K562 (cell line): ENCODE results near the gene CMIP. TPM values are rescaled to one million over a fixed set of nuclear protein-coding genes. Genes with fewer than 3 reads are reported as not detected.

Experiments used
- BCL6 ChIP-seq: fragments of 250-450 bp; sonication (Bioruptor Pico); IDR thresholded peaks from 2 replicates; pipeline ENCODE4 v1.4.0; 2020
- BRD4 ChIP-seq: fragments of 200-600 bp; sonication (generic); IDR thresholded peaks from 2 replicates; pipeline ENCODE4 v1.6.1; 2017; ENCODE audit warnings: inconsistent platforms
- CEBPG ChIP-seq, 3 experiments: fragments of 200-800 bp in 1 of 3; sonication (Bioruptor generic) in 1 of 3; sonication (generic) in 1 of 3; formaldehyde crosslinking in 1 of 3; IDR thresholded peaks in 2 of 3; conservative IDR thresholded peaks in 1 of 3; 2 replicates each; pipeline versions ENCODE4 v1.6.1 to v1.8.0; 2016 to 2022; ENCODE audit warnings: missing compliant biosample characterization in 2 of 3, missing genetic modification characterization in 2 of 3, mild to moderate bottlenecking in 1 of 3, missing genetic modification reagents in 1 of 3
- CREB1 ChIP-seq, 2 experiments: sonication (generic) in 1 of 2; formaldehyde crosslinking in 1 of 2; IDR thresholded peaks; 2 replicates each; pipeline versions ENCODE4 v1.6.1 to v1.8.0; 2012 to 2022; ENCODE audit warnings: inconsistent platforms in 1 of 2, mild to moderate bottlenecking in 1 of 2, missing genetic modification reagents in 1 of 2, moderate library complexity in 1 of 2
- HMG20A ChIP-seq: fragments of 450-650 bp; formaldehyde crosslinking; conservative IDR thresholded peaks from 2 replicates; pipeline ENCODE4 v1.4.0; 2020; ENCODE audit warnings: mild to moderate bottlenecking, mixed read lengths
- NR4A1 ChIP-seq, 2 experiments: fragments of 250-450 bp in 1 of 2; fragments of 450-650 bp in 1 of 2; sonication (Bioruptor Pico) in 1 of 2; IDR thresholded peaks; 2 replicates each; pipeline versions ENCODE4 v1.4.0 to v1.6.1; 2016 to 2020; ENCODE audit warnings: mild to moderate bottlenecking in 2 of 2, missing compliant biosample characterization in 1 of 2, missing genetic modification characterization in 1 of 2, moderate library complexity in 1 of 2
- SMARCE1 ChIP-seq: fragments of 450-650 bp; IDR thresholded peaks from 2 replicates; pipeline ENCODE4 v1.7.1; 2016; ENCODE audit warnings: mild to moderate bottlenecking
- SNIP1 ChIP-seq: fragments of 450-650 bp; IDR thresholded peaks from 2 replicates; pipeline ENCODE4 v1.7.1; 2017; ENCODE audit warnings: low read depth, mild to moderate bottlenecking
- SPI1 ChIP-seq: IDR thresholded peaks from 2 replicates; pipeline ENCODE4 v1.6.1; 2011; ENCODE audit warnings: low read depth, low read length, control low read depth, borderline replicate concordance
- STAG1 ChIP-seq: sonication (generic); formaldehyde crosslinking; IDR thresholded peaks from 2 replicates; pipeline ENCODE4 v1.5.0; 2020; ENCODE audit warnings: missing genetic modification reagents, borderline replicate concordance
- ZKSCAN1 ChIP-seq: fragments of 150-350 bp; IDR thresholded peaks from 2 replicates; pipeline ENCODE4 v1.6.1; 2016; ENCODE audit warnings: low read depth, low read length
- ZNF444 ChIP-seq: fragments of 250-450 bp; sonication (Bioruptor Pico); IDR thresholded peaks from 2 replicates; pipeline ENCODE4 v1.4.0; 2020; ENCODE audit warnings: mild to moderate bottlenecking, moderate library complexity
- ZNF707 ChIP-seq: fragments of 250-450 bp; sonication (Bioruptor Pico); conservative IDR thresholded peaks from 2 replicates; pipeline ENCODE4 v1.8.0; 2022; ENCODE audit warnings: inconsistent platforms, mild to moderate bottlenecking, moderate library complexity
- ZNF717 ChIP-seq: fragments of 250-450 bp; sonication (Bioruptor Pico); IDR thresholded peaks from 2 replicates; pipeline ENCODE4 v1.5.0; 2021
- ZNF780A ChIP-seq: fragments of 250-450 bp; sonication (Bioruptor Pico); IDR thresholded peaks from 2 replicates; pipeline ENCODE4 v1.5.0; 2021; ENCODE audit warnings: mild to moderate bottlenecking
- polyA plus RNA-seq, 8 experiments: library from polyadenylated mRNA; depleted of rRNA in 4 of 8; stranded (reverse) in 5 of 8; unstranded in 3 of 8; fragments of >200 nt; fragmentation: Nextera tagmentation in 2 of 8; fragmentation: Illumina TruSeq in 1 of 8; extraction: Ambion mirVana in 2 of 8; extraction: Trizol in 1 of 8; gene quantifications; 2 replicates each; pipeline versions ENCODE4 v1.2.1 to v1.2.3, GENCODE V29; 2011 to 2014; ENCODE audit warnings: inconsistent platforms in 1 of 8, missing spikeins in 1 of 8
- total RNA-seq, 7 experiments: library from RNA; depleted of rRNA in 6 of 7; stranded (reverse); fragments of >200 nt in 6 of 7; fragmentation: Illumina TruSeq in 2 of 7; extraction: Trizol in 2 of 7; gene quantifications; 2 replicates each; pipeline versions ENCODE4 v1.2.1 to v1.2.3, GENCODE V29; 2011 to 2021; ENCODE audit warnings: low replicate concordance in 1 of 7
- TF ChIP-seq, protein P1 (sequence below): fragments of 250-450 bp; sonication (Bioruptor Pico); IDR thresholded peaks from 2 replicates; pipeline ENCODE4 v1.8.0; 2021; ENCODE audit warnings: moderate library complexity, mild to moderate bottlenecking, inconsistent platforms
- TF ChIP-seq, protein P2 (sequence below): IDR thresholded peaks from 2 replicates; pipeline ENCODE4 v1.6.1; 2012; ENCODE audit warnings: low read depth, low read length, improper control_type of control experiment, borderline replicate concordance
- TF ChIP-seq, protein P3 (sequence below): fragments of 250-450 bp; sonication (Bioruptor Pico); IDR thresholded peaks from 2 replicates; pipeline ENCODE4 v1.5.0; 2020; ENCODE audit warnings: mild to moderate bottlenecking, borderline replicate concordance
- TF ChIP-seq, protein P4 (sequence below), 2 experiments: fragments of 250-450 bp in 1 of 2; fragments of 450-650 bp in 1 of 2; sonication (Bioruptor Pico) in 1 of 2; IDR thresholded peaks; 2 replicates each; pipeline versions ENCODE4 v1.6.1 to v1.8.0; 2016 to 2021; ENCODE audit warnings: mild to moderate bottlenecking in 2 of 2, moderate library complexity in 2 of 2, missing compliant biosample characterization in 1 of 2, missing genetic modification characterization in 1 of 2
- TF ChIP-seq, protein P5 (sequence below): fragments of 200-800 bp; sonication (Bioruptor generic); IDR thresholded peaks from 2 replicates; pipeline ENCODE4 v1.6.1; 2017; ENCODE audit warnings: missing genetic modification characterization, missing compliant biosample characterization

Gene CMIP
- total and polyA plus RNA-seq, 9 of the 15 experiments (the other 6 are each of a cell fraction or from before 2014, with no cell fraction given) = 0.94 to 82.5 (median 10.3) TPM

DNA sequence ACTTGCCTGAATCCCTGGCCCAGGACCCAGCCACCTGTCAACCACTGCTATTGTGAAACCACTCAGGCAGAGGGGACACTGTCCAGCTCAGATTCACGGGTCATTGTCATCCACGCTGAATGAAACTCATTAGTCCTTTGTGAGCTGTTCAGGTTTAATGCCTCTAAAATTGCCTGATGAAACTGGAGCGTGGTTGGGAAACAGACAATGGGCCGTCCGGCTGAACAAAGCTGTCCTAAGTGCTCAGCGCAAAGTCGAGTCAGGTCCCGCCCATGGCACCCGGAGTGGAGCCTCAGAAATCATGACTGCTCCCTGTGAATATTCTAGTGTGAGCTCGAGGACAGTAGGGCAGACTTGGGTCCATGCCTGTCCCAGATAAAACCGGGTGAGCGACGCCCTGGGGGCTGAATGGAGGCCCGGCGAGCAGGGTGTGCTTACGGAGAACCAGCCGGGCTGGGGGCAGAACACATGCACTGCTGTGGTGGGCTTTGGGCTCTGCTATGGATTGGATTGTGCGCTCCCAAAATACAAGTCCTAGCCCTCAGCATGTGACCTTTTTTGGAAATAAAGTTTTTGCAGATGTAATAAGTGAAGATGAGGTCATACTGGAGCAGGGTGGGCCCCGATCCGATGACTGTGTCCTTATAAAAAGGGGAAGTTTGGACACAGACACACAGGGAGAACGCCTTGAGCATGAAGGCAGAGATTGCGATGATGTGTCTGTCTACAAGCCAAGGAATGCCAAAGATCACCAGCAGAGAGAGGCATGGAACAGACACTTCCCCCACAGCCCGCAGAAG, 12.9 kb upstream of the CMIP start (continued):
- no peak for TF ChIP-seq BCL6 (CRISPR knock-in tag)
- peak; percentile 48; the same call in 1 of the 2 replicates for TF ChIP-seq ZKSCAN1
- TF ChIP-seq, protein P1, sequence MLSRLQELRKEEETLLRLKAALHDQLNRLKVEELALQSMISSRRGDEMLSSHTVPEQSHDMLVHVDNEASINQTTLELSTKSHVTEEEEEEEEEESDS = no peak
- TF ChIP-seq, protein P2, sequence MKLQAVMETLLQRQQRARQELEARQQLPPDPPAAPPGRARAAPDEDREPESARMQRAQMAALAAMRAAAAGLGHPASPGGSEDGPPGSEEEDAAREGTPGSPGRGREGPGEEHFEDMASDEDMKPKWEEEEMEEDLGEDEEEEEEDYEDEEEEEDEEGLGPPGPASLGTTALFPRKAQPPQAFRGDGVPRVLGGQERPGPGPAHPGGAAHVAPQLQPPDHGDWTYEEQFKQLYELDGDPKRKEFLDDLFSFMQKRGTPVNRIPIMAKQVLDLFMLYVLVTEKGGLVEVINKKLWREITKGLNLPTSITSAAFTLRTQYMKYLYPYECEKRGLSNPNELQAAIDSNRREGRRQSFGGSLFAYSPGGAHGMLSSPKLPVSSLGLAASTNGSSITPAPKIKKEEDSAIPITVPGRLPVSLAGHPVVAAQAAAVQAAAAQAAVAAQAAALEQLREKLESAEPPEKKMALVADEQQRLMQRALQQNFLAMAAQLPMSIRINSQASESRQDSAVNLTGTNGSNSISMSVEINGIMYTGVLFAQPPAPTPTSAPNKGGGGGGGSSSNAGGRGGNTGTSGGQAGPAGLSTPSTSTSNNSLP = no peak
- TF ChIP-seq SPI1 = peak; percentile 61; the same call in 1 of the 2 replicates
- no peak for TF ChIP-seq CREB1 (IDR thresholded peaks at IDR 0.05)
- peak; percentile 39; the same call in 1 of the 2 replicates for TF ChIP-seq CREB1 (CRISPR knock-in tag; IDR thresholded peaks at IDR 0.05)
- TF ChIP-seq CEBPG (CRISPR knock-in tag; IDR thresholded peaks at IDR 0.05) = peak; percentile 41; the same call in 1 of the 2 replicates
- no peak; a peak in 1 of 4 replicates for TF ChIP-seq CEBPG (tag; conservative IDR thresholded peaks at IDR 0.05 in 1 of 2, IDR thresholded peaks at IDR 0.05 in 1 of 2)
- TF ChIP-seq SMARCE1 = 0 out of 2 replicates have a peak, but pooled peaks have one; percentile 27
- TF ChIP-seq SNIP1 = no peak; the same call in 1 of the 2 replicates
- TF ChIP-seq ZNF717 (CRISPR knock-in tag) = no peak
- no peak for TF ChIP-seq BRD4
- TF ChIP-seq NR4A1 (CRISPR knock-in tag; IDR thresholded peaks at IDR 0.05) = no peak
- no peak for TF ChIP-seq NR4A1 (tag; IDR thresholded peaks at IDR 0.05)
- no peak for TF ChIP-seq ZNF444 (CRISPR knock-in tag)
- TF ChIP-seq, protein P3, sequence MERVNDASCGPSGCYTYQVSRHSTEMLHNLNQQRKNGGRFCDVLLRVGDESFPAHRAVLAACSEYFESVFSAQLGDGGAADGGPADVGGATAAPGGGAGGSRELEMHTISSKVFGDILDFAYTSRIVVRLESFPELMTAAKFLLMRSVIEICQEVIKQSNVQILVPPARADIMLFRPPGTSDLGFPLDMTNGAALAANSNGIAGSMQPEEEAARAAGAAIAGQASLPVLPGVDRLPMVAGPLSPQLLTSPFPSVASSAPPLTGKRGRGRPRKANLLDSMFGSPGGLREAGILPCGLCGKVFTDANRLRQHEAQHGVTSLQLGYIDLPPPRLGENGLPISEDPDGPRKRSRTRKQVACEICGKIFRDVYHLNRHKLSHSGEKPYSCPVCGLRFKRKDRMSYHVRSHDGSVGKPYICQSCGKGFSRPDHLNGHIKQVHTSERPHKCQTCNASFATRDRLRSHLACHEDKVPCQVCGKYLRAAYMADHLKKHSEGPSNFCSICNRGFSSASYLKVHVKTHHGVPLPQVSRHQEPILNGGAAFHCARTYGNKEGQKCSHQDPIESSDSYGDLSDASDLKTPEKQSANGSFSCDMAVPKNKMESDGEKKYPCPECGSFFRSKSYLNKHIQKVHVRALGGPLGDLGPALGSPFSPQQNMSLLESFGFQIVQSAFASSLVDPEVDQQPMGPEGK (CRISPR knock-in tag) = no peak
- no peak for TF ChIP-seq STAG1
- TF ChIP-seq ZNF707 (CRISPR knock-in tag) = no peak
- TF ChIP-seq, protein P4, sequence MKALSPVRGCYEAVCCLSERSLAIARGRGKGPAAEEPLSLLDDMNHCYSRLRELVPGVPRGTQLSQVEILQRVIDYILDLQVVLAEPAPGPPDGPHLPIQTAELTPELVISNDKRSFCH (CRISPR knock-in tag; IDR thresholded peaks at IDR 0.05) = no peak
- TF ChIP-seq, protein P4 (tag; IDR thresholded peaks at IDR 0.05) = no peak
- TF ChIP-seq ZNF780A (CRISPR knock-in tag) = no peak
- TF ChIP-seq, protein P5, sequence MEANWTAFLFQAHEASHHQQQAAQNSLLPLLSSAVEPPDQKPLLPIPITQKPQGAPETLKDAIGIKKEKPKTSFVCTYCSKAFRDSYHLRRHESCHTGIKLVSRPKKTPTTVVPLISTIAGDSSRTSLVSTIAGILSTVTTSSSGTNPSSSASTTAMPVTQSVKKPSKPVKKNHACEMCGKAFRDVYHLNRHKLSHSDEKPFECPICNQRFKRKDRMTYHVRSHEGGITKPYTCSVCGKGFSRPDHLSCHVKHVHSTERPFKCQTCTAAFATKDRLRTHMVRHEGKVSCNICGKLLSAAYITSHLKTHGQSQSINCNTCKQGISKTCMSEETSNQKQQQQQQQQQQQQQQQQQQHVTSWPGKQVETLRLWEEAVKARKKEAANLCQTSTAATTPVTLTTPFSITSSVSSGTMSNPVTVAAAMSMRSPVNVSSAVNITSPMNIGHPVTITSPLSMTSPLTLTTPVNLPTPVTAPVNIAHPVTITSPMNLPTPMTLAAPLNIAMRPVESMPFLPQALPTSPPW = no peak
- TF ChIP-seq HMG20A = no peak
